Measurements from ENCODE around the gene NELFB.
A peak's percentile ranks its signal among the peaks of the same experiment; 100 is the strongest.

Gene NELFB

GRCh38 chr9:137218754-137219271, 36.3 kb upstream of the NELFB start:
- H3K4me3 ChIP-seq (ENCODE audit: low read length), result no peak overlapping the region
- peaks cover 5% of the 10 kb centered on the region for H3K36me3 ChIP-seq (ENCODE audit: insufficient read depth, low read length)
- H3K4me2 ChIP-seq (ENCODE audit: low read length), result peak overlapping the region; percentile 32
- H3K27me3 ChIP-seq (ENCODE audit: control insufficient read depth, insufficient read depth, low read length), result no peaks in the 10 kb centered on the region
- no peaks in the 10 kb centered on the region for H3K9me3 ChIP-seq (replicated peaks; ENCODE audit: low read length)
- peaks cover 38% of the 10 kb centered on the region for H3K4me1 ChIP-seq (ENCODE audit: control insufficient read depth, insufficient read depth, low read length)
- H3K9ac ChIP-seq (ENCODE audit: low read depth, low read length), result no peak overlapping the region

- peaks cover 2% of the 10 kb centered on the region for H3K36me3 ChIP-seq (ENCODE audit: insufficient read depth, low read length)
- no peak overlapping the region for H3K4me2 ChIP-seq (ENCODE audit: low read length)
- H3K9ac ChIP-seq (ENCODE audit: low read depth, low read length), result no peak overlapping the region
- no peak overlapping the region for H3K4me3 ChIP-seq (ENCODE audit: low read length)
- no peaks in the 10 kb centered on the region for H3K9me3 ChIP-seq (replicated peaks; ENCODE audit: low read length)
- no peaks in the 10 kb centered on the region for H3K27me3 ChIP-seq (ENCODE audit: control insufficient read depth, insufficient read depth, low read length)
- H3K4me1 ChIP-seq (ENCODE audit: control insufficient read depth, insufficient read depth, low read length), result peaks cover 46% of the 10 kb centered on the region
Measured at GRCh38 chr9:137219757-137220316, 35.3 kb upstream of the NELFB start.

GRCh38 chr9:137220317-137221094, 34.6 kb upstream of the NELFB start:
- Histone ChIP-seq H3K27me3 (ENCODE audit: control insufficient read depth, insufficient read depth, low read length) (no peaks in the 10 kb centered on the region), H3K9me3 (replicated peaks; ENCODE audit: low read length) (no peaks in the 10 kb centered on the region), H3K4me2 (ENCODE audit: low read length) (no peak overlapping the region), H3K4me1 (ENCODE audit: control insufficient read depth, insufficient read depth, low read length) (peaks cover 52% of the 10 kb centered on the region), H3K36me3 (ENCODE audit: insufficient read depth, low read length) (no peaks in the 10 kb centered on the region), H3K9ac (ENCODE audit: low read depth, low read length) (no peak overlapping the region), H3K4me3 (ENCODE audit: low read length) (no peak overlapping the region)

DNA sequence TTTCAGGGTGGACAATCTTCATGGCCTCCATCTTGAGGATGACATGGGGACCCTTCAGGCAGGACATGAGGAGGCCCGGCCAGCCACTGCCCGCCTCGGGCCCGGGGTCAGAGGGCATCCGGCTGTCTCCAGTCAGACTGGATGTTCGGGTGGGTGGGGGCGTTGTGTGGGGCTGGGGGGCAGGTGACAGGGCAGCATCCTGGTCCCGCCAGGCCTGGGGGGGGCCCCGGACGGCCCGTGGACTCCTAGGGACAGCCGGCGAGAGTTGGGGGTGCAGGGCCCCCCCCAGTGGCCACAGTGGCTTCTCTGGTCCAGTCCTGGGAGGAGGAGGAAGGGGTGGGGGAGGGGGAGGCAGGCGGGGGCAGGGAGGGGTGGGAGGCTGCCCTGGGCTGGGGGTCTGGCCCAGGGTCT, 34.0 kb upstream of the NELFB start:
- Histone ChIP-seq H3K9me3 (replicated peaks; ENCODE audit: low read length) (no peaks in the 10 kb centered on the region), H3K4me3 (ENCODE audit: low read length) (no peak overlapping the region), H3K27me3 (ENCODE audit: control insufficient read depth, insufficient read depth, low read length) (no peaks in the 10 kb centered on the region), H3K9ac (ENCODE audit: low read depth, low read length) (no peak overlapping the region), H3K4me1 (ENCODE audit: control insufficient read depth, insufficient read depth, low read length) (peaks cover 55% of the 10 kb centered on the region), H3K4me2 (ENCODE audit: low read length) (no peak overlapping the region), H3K36me3 (ENCODE audit: insufficient read depth, low read length) (no peaks in the 10 kb centered on the region)

DNA sequence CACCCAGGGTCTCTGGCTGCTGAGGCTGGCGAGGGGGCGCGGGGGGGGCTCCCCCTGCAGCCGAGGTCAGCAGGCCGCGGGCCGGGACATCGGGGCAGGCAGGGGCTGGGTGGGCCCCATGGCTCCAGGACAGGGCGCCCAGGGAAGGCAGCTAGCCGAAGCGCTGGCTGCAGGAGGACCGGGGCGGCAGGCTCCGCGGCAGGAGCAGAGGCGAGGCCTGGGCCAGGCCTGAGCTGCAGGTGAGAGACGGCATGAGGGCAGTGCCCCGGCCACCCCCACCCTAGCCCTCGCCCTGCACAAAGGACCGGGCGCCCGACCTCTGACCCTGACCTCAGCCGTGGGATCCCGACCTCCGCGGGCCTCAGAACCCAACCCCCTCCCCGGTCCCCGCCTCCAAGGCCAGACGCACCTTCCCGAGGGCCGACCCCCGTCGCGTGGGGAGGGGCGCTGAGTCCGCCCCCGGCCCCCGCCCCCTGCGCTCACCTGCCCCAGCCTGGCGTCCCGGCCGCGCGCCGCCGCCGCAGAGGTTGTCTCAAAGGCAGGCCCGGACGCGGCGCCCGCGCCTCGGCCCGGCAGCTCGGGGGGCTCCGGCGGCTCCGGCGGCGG, 33.5 kb upstream of the NELFB start:
- Histone ChIP-seq H3K27me3 (ENCODE audit: control insufficient read depth, insufficient read depth, low read length) (no peaks in the 10 kb centered on the region), H3K9ac (ENCODE audit: low read depth, low read length) (no peak overlapping the region), H3K4me2 (ENCODE audit: low read length) (peak overlapping the region; percentile 89), H3K4me3 (ENCODE audit: low read length) (peak overlapping the region; percentile 59), H3K9me3 (replicated peaks; ENCODE audit: low read length) (no peaks in the 10 kb centered on the region), H3K4me1 (ENCODE audit: control insufficient read depth, insufficient read depth, low read length) (peaks cover 56% of the 10 kb centered on the region), H3K36me3 (ENCODE audit: insufficient read depth, low read length) (no peaks in the 10 kb centered on the region)

DNA sequence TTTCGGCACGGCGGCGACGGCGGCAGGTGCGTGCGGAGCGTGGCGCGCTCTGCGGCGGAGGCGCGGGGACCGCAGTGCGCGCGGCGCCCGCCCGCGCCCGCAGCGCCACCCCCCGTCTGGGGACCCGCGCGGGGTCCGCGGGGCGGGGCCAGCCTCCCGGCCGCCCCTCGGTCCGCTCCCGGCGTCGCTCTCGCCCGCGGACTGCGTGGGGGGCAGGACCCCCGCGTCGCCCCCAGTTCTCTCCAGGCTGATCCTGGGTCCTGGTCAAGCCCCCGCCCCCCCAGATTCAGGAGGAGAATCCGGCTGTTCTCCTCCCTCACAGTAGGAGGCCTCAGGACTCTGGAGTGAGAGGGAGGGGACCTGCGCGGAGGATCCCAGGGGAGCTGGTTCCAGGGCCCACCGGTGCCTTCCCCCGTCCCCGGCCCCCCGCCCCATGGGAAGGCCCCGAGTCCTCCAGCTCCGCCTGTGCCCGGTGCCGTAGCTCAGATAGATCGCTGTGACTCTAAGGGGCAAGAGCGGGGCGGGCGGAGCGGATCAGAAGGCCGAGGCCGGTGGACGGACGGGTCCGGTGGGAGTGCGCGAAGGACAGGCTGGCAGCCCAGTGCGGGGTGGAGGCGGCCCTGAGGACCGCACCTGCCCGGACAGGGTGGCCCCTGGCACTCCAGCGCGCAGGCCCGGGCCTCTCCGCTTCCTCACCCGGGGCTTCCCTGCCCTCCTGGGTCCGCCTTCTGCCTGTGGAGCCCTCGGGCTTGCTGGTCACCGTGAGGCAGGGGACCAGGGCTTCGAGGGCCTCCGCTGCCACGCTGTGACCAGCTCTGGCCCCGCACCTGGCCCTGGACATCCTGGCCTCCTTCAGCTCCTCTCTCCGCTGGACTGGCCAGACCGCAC, 32.7 kb upstream of the NELFB start, which contains the start of gene RNF208:
Gene RNF208 (minus strand): TSS at position 51 of the 888 bp plus-strand sequence. CDS start 1,028 bp downstream, outside the sequence.
- Histone ChIP-seq H3K27me3 (ENCODE audit: control insufficient read depth, insufficient read depth, low read length) (no peaks in the 10 kb centered on the region), H3K36me3 (ENCODE audit: insufficient read depth, low read length) (no peaks in the 10 kb centered on the region), H3K4me1 (ENCODE audit: control insufficient read depth, insufficient read depth, low read length) (peaks cover 56% of the 10 kb centered on the region), H3K4me2 (ENCODE audit: low read length) (peak within 1 kb of the TSS; percentile 89), H3K9me3 (replicated peaks; ENCODE audit: low read length) (no peaks in the 10 kb centered on the region), H3K4me3 (ENCODE audit: low read length) (peak within 1 kb of the TSS; percentile 96), H3K9ac (ENCODE audit: low read depth, low read length) (peak within 1 kb of the TSS; percentile 59)

DNA sequence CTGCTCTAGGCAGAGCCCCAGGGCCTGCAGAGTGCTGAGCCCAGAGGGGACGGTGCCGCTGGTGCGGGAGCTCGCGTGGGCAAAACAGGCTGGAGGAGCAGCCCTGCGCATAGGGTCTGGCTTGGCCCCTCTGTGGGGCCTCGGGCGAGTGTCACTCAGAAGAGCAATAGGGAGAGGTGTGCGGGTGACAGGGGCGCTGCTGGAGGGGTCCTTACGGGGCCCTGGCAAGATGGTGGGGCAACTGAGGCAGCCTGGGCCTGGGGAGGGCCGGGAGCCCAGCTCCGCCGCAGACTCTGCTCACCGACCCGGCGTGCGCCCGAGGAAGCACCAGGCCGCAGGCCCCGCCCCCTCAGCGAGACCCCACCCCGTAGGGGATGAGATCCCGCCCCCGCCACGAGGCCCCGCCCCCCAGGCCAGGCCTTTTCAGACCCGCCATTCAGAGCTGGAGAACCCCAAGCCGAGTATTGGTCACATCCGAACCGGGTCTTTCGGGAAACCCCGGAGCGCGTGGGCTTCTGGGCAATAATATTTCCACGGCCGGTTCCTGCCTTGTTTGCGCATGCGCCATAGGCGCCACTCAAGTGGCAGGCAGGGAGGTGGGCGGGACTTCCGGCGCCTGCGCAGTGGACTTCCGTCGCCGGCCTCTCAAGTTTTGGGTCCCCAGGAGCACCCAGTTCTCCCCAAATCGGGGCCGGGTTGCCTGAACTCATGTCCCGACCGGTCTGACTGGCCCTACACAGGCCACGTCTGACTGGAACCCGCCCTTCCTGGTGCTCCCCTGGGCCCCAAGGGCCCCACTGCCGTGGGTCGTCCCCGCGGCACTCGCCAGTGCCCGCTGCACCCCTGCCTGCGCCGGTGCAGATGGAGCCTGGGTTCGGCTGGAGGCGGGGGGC, 31.8 kb upstream of the NELFB start:
- peak overlapping the region; percentile 99 for H3K9ac ChIP-seq (ENCODE audit: low read depth, low read length)
- H3K27me3 ChIP-seq (ENCODE audit: control insufficient read depth, insufficient read depth, low read length), result no peaks in the 10 kb centered on the region

GRCh38 chr9:137224830-137225694, 30.1 kb upstream of the NELFB start, which contains the start of gene CYSRT1:
Gene CYSRT1, plus strand, starts transcription at chr9:137225174. Its CDS starts 448 bp downstream, at chr9:137225622.
- Histone ChIP-seq H3K36me3 (ENCODE audit: insufficient read depth, low read length) (no peaks in the 10 kb centered on the region), H3K9me3 (replicated peaks; ENCODE audit: low read length) (no peaks in the 10 kb centered on the region), H3K27me3 (ENCODE audit: control insufficient read depth, insufficient read depth, low read length) (no peaks in the 10 kb centered on the region), H3K4me1 (ENCODE audit: control insufficient read depth, insufficient read depth, low read length) (peaks cover 42% of the 10 kb centered on the region), H3K4me2 (ENCODE audit: low read length) (peak within 1 kb of the TSS; percentile 98), H3K9ac (ENCODE audit: low read depth, low read length) (peak within 1 kb of the TSS; percentile 99), H3K4me3 (ENCODE audit: low read length) (peak within 1 kb of the TSS; percentile 96)

More for the DNA sequence above, 31.8 kb upstream of the NELFB start:
- Histone ChIP-seq H3K9me3 (replicated peaks; ENCODE audit: low read length) (no peaks in the 10 kb centered on the region), H3K4me1 (ENCODE audit: control insufficient read depth, insufficient read depth, low read length) (peaks cover 50% of the 10 kb centered on the region), H3K4me2 (ENCODE audit: low read length) (peak overlapping the region; percentile 98), H3K4me3 (ENCODE audit: low read length) (peak overlapping the region; percentile 96), H3K36me3 (ENCODE audit: insufficient read depth, low read length) (no peaks in the 10 kb centered on the region)

GRCh38 chr9:137225699-137226331, 29.3 kb upstream of the NELFB start:
- no peaks in the 10 kb centered on the region for H3K36me3 ChIP-seq (ENCODE audit: insufficient read depth, low read length)
- no peak overlapping the region for H3K4me2 ChIP-seq (ENCODE audit: low read length)
- H3K4me3 ChIP-seq (ENCODE audit: low read length), result no peak overlapping the region
- peaks cover 42% of the 10 kb centered on the region for H3K4me1 ChIP-seq (ENCODE audit: control insufficient read depth, insufficient read depth, low read length)
- H3K27me3 ChIP-seq (ENCODE audit: control insufficient read depth, insufficient read depth, low read length), result no peaks in the 10 kb centered on the region
- H3K9me3 ChIP-seq (replicated peaks; ENCODE audit: low read length), result no peaks in the 10 kb centered on the region
- H3K9ac ChIP-seq (ENCODE audit: low read depth, low read length), result no peak overlapping the region
